EL (cell line): ENCODE results near the gene SOSTDC1.
A peak's percentile ranks its signal among the peaks of the same experiment; 100 is the strongest.
"Not testable (repeated sequence)": the region's sequence is repeated elsewhere in the genome, so short reads cannot be mapped to it uniquely, and the experiment has no call there.

Experiments used
- DNase-seq: peaks from one replicate; pipeline ENCODE4 v3.0.0-alpha.2; 2016

SOSTDC1 gene, protein sequence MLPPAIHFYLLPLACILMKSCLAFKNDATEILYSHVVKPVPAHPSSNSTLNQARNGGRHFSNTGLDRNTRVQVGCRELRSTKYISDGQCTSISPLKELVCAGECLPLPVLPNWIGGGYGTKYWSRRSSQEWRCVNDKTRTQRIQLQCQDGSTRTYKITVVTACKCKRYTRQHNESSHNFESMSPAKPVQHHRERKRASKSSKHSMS

DNA sequence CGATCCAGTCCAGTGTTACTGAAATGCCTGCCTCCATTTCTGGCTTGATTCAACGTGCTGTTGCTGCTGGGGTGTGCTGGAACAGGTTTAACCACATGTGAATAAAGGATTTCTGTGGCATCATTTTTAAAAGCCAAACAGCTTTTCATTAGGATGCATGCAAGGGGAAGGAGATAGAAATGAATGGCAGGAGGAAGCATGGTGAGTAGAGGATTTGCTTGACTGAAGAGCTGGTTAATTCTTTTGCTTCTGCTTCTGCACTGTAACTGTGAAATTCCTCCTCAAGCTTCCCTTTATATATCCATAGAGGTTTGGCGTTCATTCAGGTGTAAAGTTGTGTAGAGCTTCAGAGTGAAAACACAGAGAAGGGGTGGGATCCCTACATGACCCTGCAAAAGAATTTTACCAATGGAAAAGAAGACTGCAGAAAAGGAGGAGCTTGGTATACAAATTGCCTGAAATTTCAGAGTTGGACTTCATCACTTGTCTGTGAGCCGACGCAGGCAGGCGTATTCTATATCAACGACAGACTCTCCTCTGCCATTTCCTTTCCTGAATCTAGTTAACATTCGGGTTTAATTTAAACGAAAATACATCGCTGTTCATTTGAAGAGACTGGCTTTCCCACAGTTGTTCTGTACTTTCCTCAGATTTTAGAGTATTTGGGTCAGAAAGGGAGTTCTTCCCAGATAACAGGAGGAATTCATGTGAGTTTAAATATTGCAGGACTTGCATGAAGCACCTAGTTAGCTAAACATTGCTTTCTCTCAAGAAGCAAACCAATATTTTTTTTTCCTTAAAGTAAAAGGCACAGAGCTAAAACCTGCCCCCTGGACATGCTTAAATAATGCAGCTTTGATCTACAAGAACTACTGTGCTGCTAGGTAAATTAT, at the start of gene SOSTDC1:
TSS of gene SOSTDC1 (minus strand) at position 270 of the 893 bp plus-strand sequence. CDS start at position 200, 70 bp downstream.
- no peak for DNase-seq

DNA sequence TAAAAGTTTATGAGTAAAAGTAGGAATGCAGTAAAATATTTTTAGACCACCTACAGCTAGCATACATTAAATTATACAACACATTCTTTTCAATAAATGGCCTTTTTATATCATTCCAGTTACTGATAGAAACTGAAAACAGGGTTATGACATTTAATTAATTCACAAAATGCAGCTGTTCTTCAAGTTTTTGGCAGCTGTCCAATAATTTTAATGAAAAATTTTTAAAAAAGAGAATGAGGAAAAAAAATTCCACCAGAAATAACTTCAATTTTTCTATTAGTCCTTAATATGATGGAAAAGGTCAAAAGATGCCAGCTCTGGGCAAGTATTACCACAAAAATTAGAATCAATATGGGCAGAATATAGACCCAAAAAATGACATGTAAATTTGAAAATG, 49.2 kb upstream of the SOSTDC1 start:
- no peak for DNase-seq

DNA sequence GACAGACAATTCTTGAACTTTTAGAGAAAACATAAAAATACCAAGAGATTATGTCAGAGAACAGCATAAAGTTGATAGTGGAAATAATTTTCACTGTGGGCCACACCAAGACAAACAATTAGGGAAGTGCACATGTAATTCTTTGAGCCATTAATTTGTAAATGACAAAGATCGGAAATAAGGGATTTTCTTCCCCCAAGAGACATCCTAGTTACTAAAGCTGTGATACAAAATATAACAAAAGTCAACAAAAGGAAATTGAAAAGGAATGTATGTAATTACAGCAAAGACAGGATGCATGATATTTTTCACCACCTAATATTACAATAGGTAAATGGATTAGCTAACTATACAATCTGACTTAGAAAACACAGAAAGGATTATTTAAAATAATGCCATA, 48.7 kb upstream of the SOSTDC1 start:
- no peak for DNase-seq

DNA sequence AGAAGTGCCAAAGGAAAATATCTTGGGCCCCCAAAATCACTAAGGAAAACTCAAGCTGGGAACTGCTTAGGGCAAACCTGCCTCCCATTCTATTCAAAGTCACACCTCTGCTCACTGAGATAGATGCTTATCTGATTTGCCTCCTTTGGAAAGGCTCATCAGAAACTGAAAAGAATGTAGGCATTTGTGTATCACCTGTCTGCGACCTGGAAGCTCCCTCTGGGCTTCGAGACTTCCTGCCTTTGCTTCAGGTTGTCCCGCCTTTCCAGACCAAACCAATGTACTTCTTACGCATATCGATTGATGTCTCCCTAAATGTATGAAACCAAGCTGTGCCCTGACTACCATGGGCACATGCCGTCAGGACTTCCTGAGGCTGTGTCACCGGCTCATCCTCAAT, 46.6 kb upstream of the SOSTDC1 start:
- DNase-seq = no peak

DNA sequence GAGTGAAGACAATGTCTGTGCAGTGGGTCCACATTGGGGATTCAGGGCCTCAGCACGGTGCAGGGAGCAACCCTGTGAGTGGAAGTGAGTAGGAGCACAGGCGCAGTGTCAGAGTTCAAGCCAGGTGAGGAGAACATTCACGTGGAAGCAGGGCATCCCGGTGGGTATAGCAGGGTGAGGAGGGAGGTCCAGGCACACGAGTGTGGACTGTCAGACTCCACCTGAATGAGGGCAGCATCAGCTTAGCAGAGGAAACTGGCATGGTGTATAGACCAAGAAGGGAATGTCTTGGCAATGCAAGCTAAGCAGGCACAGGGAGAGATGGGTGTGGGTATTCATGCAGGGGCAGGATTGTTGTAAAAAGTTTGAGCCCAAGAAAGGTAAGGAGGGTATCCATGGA, 45.8 kb upstream of the SOSTDC1 start:
- DNase-seq = no peak

DNA sequence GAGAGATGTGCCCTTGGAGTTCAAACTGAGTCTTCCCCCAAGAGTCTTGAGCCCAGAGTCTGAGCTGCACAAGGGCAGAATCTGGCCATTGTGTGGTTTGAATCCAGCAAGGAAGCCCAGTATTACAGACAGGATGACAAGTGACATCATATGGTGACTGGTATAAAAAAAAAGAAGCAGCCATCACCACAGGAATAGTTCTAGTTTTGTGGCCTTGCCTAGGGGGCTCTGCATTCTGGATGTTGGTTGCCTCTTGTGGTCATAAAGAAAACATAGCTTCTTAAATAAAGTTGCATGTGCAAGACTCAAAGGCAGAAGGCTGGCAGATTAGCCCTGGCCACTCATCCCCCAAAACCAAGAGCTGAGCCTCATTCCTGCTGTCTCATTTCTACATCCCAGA, 44.3 kb upstream of the SOSTDC1 start:
- DNase-seq = peak; percentile 6

DNA sequence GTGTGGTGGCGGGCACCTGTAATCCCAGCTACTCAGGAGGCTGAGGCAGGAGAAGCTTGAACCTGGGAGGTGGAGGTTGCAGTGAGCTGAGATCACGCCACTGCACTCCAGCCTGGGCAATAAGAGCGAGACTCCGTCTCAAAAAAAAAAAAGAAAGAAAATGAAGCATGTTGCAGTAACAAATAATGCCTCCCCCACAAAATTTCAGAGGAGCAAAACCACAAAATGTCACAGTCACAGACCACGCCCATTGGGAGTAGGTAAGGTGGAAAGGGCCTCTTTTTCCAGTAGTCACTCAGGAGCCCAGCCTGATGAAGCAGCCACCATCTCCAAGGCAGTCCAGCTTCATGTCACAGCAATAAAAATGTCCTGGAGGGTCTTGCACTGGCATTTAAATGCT, 40.9 kb upstream of the SOSTDC1 start:
- DNase-seq = not testable (repeated sequence)

DNA sequence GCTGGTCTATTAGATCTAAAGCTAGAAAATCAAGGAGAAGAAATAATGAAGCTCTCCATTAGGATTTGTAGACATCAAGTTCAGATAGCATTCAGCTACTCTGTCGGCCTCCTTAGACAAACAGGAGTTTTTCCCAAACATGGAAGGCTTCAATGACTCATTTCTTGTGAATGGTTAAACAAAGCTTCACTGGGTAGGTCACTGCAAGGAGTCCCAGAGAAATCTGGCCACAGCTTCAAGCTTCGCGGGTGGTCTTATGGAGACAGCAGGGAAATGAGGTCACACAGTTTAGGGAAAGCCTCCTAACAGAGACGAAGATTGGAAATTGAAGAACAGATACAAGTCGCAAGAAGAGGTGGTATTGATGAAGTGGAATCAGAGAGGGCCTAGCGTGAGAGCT, 38.5 kb upstream of the SOSTDC1 start:
- peak; percentile 30 for DNase-seq

DNA sequence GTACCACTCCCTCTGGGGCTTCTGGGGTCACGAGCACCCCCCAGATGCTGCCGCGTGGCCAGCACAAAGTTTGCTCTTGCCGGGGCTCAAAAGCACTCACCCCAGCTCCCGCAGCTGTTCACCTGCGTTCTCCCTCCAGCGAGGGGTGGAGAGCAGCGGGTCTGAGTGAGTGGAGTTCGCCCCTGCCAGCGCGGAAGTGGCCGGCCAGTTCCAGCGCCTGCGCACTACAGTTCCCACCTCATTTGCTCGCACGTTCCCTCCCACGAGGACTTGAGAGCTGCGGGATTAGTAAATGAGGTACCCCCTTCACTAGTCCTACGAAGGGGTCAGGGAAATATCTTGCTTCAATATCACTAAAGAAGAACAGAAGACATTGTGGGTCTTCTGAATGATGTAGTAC, 36.8 kb upstream of the SOSTDC1 start:
- no peak for DNase-seq

DNA sequence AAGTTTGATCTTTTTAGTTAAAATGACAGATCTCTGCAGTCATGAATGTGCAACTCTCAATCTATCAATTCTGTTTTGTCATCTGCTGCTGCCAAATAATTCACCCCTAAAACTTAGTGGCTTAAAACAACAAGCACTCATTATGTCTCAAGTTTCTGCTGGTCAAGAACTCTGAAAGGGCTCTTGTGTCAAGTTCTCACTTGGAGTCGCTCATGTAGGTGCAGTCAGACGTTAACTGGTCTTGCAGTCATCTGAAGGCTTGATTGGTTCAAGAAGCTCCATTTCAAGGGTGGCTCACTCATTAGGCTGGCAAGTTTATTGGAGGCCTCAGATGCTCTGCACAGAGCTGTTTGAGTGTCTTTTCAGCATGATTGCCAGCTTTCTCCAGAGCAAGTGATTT, 32.6 kb upstream of the SOSTDC1 start:
- DNase-seq = no peak

DNA sequence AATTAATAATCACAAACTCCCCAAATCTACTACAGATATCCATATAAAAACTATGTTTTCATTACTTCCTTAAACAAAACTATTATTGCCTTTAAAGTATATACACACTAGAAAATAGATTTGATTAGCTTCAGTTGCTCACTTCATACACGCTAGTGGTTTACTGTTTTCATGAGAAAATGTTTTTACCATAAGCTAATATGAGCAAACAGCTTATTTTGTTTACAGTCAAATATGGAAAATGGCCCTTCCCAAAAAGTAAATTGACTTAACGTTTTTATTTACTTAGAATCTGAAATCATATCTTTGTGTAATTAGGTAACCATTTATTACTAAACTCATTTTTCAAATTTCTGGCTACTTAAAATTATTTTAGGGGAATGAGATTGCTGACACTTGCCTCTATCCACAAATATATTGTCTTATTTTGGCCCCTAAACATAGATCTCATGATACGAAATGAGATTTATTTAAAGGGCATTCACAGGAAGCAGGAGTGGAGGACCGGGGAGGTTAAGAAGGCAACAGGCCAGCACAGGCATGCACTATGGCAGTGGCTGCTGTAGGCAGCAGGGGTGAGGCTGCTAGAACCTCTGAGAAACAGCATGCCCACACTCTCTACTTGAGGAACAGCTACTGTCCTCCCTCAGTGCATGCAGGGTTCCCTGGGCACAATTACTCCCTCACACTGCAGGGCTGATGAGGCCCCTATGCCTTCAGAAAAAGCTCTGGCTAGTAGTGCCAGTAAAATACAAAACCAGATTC, 29.6 kb upstream of the SOSTDC1 start:
- no peak for DNase-seq

DNA sequence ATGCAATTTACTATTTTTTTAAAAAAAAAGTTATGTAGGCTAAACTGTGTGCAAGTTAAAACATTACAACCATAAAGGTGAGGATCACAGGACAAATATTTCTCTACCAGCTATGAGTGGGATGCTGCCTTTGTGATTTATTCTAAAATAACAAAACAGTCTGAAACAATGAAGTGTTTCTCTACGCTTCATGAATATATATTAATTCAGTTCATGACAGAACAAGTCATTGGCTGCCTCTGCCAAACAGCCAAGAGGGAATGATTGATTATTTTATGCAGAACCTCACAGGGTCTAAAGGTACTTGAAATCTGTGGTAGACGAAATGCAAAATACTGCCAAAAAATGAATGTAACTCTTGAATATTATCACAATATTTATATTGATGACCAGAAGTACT, 29.0 kb upstream of the SOSTDC1 start:
- no peak for DNase-seq

DNA sequence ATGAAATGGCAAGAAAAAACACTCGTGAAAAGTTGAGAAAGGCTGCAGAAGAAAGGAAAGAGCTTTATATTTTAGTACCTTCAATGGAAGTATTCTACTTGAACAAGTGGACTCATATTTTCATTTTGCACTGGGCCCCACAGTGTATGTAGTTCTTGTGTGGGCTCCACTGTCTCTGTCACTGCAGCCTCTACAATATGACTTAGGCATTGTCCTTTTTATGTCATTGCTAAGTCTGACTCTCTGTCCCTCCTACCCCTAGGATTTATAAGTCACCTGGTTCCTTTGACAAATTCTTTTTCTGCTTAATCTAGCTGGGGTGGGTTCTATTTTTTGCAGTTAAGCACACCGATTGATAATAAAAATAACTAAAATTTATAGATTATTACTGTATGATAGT, 27.7 kb upstream of the SOSTDC1 start:
- no peak for DNase-seq

DNA sequence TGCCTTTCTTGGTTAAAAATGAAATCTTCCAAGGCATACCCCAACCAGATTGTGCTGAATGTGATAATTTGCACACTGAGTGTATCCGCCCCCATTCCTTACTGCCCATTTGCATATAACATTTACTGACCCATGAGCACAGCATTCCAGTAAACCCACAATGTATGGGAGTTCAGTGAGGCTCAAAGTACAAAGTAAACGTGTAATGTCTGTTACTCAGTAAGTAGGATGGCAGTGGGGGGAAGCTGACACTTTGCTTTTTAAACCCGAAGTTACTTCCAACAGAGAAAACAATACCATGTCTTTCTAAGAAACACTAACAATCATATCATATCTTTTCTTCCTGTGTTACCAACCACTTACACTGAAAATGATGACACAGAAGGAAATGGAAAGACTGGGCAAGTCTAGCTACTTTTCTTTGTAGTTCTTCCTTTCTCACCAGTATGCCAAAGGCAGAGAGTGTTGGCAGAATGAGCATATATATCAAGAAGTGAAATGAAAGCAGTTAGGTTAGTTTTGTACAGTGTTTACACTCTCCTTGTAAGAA, 27.1 kb upstream of the SOSTDC1 start:
- peak; percentile 16 for DNase-seq

DNA sequence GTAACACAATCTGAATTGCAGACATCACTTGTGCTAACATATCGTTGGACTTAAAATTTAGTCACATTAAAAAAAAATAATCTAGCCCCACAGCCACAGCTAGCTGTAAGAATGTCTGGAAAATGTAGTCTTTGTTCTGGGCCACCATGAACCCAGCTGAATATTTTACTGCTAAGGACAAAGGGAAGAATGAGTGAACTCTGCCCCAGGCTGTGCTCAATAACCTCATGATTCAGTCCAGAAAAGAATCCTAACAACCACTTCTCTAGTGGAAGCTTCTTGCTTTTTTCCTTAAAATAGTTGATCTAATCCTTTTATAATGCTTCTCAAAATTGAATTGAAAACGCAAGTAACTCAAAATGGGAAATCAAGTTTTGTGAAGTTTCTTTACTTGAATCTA, 25.6 kb upstream of the SOSTDC1 start:
- DNase-seq = no peak

DNA sequence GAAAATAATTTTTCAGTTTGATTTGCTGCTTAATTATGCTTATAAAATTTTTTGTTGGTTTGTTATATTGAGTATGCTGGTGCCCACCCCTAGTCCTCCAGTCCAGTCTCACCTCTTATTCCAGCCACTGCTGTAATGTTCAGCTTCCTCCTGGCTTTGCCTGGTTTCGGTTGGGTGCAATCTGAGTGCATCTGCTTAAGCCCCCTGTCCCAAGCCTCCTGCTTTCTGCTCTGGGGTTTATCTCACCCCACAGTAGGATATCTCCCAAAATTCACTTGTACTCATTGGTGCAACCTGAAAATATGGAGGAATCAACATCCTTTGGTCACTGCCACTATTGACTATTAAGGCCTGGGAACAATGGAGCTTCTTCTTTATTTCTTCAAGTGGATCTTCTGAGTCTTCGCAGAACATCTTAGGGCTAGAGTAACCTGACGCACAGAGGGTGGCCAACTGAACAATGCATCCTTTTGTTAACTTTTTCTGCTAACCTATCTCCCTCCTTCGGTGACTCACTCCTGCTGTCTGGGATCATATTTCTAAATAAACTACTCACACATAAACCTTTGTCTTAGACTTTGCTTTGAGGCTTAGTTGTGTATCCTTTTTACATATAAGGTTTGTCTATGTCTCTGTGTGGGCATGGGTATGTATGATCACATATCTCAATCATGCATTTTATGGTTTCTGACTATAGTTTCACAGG, 19.1 kb upstream of the SOSTDC1 start:
- DNase-seq = peak; percentile 14

DNA sequence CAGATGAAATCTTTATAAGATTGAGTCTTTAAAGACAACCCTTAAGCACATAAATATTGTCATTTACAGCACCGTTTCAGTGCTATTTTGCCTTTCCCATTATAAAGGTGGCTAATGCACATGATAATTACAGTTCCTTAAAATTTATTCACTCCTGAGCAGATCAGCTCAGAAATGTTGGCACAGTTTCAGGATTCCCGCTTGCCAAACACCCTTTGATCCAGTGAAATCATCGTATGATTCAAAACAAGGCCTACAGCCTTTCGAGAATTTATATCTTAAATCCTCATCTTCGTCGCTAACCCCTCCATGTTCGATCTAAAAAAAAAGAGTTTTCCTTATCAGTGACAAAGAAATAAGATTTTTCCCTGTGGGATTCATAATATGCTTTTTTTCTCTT, 14.1 kb upstream of the SOSTDC1 start:
- DNase-seq = no peak

DNA sequence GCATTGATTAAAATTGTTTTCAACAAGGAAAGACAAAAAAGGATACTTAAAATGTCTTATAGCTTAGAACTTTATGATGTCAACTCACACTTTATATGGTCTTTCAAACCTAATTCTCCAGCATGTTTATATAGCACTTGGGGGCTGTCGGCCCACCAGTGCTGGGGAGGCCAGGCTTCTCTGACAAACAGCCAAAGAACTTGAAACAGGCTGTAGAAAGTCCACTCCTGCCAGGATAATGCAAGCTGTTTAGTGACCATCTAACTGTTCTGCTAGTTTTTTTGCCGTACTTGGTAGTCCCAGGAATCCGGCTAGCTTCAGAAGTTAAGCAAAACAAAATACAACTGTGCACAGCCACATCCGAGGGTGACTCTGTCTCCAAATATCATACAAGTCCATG, 13.6 kb upstream of the SOSTDC1 start:
- DNase-seq = no peak

DNA sequence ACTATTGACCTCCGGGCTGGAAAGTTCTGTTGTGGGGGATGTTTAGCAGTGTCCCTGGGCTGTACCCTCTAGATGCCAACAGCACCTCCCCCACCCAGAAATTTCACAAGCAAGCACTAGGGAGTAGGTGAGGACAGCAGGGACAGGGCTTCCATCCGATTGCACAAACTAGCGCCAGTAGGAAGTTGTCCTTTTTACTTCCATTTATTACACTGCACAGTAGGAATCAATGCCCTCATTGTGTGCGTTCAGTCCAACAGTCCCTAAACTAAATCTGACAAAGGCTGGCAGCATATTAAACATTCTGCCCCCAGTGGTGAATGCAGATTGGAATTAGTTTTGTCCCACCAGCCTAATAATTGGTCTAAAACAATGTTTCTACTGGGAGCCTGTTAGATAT, 6.4 kb upstream of the SOSTDC1 start:
- no peak for DNase-seq

DNA sequence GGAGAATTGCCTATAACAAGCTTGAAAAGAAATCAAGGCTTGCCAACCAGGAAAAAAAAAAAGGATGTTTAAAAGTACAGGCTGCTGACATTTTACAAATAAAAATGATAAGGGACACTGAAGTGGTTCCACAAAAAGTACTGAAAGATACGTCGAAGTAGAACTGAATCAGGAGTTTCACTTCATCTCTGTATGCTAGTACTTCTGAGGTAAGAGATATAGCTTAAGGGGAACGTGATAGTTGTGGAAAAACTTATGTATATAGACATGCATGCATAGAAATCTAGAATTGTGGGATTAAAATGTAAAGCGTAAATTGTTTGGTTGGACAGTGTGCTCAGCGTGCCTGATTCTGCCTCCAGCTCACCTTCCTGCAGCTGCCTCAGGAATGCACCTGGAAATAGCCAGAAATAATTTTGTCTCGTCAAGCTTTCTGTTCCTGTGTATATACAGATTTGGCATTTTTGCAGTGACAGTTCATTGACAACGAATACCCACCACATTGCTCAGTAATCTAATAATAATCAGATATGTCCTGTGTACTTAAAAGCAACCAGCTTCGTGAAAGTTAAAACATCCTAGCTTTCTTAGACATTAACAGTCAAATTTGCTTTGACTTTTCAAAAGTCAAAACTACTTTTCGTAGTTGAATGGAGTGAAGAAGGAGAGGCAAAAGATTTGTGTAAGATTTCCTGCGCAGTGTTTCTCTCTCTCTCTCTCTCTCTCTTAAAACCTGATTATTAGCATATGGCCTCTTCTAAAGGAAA, 1.4 kb downstream of the SOSTDC1 start:
- no peak for DNase-seq

DNA sequence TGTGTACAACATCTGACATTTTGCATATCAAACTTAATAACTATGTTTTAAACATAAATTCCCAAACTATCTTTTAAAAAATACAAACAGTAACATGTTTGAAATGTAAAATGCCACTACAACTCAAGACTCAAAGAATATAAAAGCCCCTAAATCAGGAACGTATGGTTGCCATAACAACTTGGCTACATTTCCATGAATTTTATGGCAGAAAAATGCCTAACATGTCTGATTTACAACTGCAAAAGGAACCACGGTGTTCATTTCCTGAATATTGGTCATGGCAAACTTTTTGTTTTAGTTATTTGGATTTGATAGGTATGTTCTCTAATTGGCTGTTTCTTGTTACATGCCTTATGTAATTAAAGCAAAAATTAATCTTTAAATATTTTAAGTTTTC, 2.0 kb downstream of the SOSTDC1 start:
- DNase-seq = no peak

DNA sequence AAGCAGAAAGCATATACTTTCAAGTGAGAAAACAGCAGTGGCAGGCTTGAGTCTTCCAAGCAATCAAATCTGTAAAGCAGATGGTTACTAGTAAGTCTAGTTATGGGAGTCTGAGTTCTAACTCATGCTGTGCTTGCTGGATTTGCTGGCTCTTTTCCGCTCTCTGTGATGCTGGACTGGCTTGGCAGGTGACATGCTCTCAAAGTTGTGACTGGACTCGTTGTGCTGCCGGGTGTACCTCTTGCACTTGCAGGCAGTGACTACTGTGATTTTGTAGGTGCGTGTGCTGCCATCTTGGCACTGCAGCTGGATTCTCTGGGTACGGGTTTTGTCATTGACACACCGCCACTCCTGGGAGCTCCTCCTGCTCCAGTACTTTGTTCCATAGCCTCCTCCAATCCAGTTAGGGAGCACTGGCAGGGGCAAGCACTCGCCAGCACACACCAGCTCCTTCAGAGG, 3.1 kb downstream of the SOSTDC1 start:
- DNase-seq = no peak
